Stomach (tissue), 4 donors: Measurements from ENCODE around the gene FRMPD1.

ENCODE experiments used
- POLR2A ChIP-seq, 4 donors: fragments of 450-650 bp; IDR thresholded peaks; one replicate each; pipeline ENCODE4 v1.6.1; 2016; ENCODE audit warnings: antibody characterized with exemption in 4 of 4, control low read depth in 2 of 4, mild to moderate bottlenecking in 1 of 4, moderate library complexity in 1 of 4
- POLR2AphosphoS5 ChIP-seq, 3 donors: sonication (generic); formaldehyde crosslinking; IDR thresholded peaks; one replicate each; pipeline ENCODE4 v1.6.1; 2016; ENCODE audit warnings: antibody characterized with exemption in 3 of 3
- TF ChIP-seq, protein P1 (sequence below), 7 experiments: fragments of 450-650 bp in 4 of 7; fragments of 200-600 bp in 3 of 7; sonication (generic) in 3 of 7; IDR thresholded peaks; one replicate each; pipeline ENCODE4 v1.5.1; 2016 to 2019; ENCODE audit warnings: antibody characterized with exemption in 7 of 7, control low read depth in 2 of 7, mild to moderate bottlenecking in 1 of 7

DNA sequence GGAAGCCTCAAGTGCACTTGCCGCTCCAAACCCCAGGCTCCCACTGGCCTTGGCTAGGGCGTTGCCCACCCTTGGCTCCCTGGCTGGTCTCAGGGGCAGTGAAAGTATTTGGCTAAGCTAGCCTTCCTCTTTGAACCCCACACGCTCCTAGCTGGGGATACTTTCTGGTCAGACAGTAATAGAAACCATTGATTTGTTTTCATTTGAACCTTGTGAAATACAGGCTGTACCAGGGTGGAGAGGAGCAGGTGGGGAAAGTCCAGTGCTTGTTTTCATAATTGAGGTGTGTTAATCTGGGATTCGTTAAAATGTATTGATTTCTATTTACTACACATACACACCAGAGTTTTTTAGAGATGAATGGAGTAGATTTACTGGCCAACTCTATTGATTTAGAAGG lies 57.0 kb downstream of the FRMPD1 start:
- TF ChIP-seq, protein P1, sequence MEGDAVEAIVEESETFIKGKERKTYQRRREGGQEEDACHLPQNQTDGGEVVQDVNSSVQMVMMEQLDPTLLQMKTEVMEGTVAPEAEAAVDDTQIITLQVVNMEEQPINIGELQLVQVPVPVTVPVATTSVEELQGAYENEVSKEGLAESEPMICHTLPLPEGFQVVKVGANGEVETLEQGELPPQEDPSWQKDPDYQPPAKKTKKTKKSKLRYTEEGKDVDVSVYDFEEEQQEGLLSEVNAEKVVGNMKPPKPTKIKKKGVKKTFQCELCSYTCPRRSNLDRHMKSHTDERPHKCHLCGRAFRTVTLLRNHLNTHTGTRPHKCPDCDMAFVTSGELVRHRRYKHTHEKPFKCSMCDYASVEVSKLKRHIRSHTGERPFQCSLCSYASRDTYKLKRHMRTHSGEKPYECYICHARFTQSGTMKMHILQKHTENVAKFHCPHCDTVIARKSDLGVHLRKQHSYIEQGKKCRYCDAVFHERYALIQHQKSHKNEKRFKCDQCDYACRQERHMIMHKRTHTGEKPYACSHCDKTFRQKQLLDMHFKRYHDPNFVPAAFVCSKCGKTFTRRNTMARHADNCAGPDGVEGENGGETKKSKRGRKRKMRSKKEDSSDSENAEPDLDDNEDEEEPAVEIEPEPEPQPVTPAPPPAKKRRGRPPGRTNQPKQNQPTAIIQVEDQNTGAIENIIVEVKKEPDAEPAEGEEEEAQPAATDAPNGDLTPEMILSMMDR (IDR thresholded peaks at IDR 0.05), result no peak
- TF ChIP-seq POLR2A (IDR thresholded peaks at IDR 0.05), result no peak
- no peak for TF ChIP-seq POLR2AphosphoS5 (IDR thresholded peaks at IDR 0.05)
